ENCODE measurements around the gene CKAP4.

DNA sequence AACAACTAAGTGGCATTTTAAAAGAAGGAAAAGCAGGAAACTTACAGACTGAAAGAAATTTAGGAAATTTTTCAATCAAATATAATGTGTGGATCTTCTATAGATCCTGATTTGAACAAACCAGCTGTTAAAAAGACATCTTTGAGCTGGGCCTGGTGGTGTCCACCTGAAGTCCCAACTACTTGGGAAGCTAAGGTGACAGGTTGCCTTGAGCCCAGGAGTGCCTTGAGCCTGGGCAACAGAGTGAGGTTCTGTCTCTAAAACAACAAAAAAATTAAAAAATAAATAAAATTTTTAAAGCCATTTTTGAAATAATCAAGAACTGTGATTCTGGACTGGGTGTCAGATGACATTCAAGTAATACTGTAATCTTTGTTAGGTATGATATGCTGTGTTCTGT, 7.0 kb downstream of the CKAP4 start:
- TF ChIP-seq, protein P1, sequence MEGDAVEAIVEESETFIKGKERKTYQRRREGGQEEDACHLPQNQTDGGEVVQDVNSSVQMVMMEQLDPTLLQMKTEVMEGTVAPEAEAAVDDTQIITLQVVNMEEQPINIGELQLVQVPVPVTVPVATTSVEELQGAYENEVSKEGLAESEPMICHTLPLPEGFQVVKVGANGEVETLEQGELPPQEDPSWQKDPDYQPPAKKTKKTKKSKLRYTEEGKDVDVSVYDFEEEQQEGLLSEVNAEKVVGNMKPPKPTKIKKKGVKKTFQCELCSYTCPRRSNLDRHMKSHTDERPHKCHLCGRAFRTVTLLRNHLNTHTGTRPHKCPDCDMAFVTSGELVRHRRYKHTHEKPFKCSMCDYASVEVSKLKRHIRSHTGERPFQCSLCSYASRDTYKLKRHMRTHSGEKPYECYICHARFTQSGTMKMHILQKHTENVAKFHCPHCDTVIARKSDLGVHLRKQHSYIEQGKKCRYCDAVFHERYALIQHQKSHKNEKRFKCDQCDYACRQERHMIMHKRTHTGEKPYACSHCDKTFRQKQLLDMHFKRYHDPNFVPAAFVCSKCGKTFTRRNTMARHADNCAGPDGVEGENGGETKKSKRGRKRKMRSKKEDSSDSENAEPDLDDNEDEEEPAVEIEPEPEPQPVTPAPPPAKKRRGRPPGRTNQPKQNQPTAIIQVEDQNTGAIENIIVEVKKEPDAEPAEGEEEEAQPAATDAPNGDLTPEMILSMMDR (IDR thresholded peaks at IDR 0.05; ENCODE audit: insufficient read depth, low read length, poor library complexity, severe bottlenecking) = no peak
- TF ChIP-seq EZH2phosphoT487 (conservative IDR thresholded peaks at IDR 0.05; ENCODE audit: low read length) = no peak

All from SU-DHL-6 (cell line).